Neural crest cell (in vitro differentiated cells): ENCODE measurements around the gene WWOX. TPM values are rescaled to one million over a fixed set of nuclear protein-coding genes. Genes with fewer than 3 reads are reported as not detected.

Experiments used
- DNase-seq: peaks from one replicate; pipeline ENCODE4 v3.0.0; 2021; ENCODE audit warnings: low read depth, mixed read lengths, low spot score
- H3K27ac Mint-ChIP-seq: one replicate; pipeline ENCODE4 v1.8.0; 2021; ENCODE audit warnings: mild to moderate bottlenecking, mixed read lengths; ENCODE audit not compliant: unreplicated experiment
- H3K27me3 Mint-ChIP-seq: 2 replicates; pipeline ENCODE4 v1.8.0; 2021; ENCODE audit warnings: low read depth, mild to moderate bottlenecking, mixed read lengths
- H3K36me3 Mint-ChIP-seq: 2 replicates; pipeline ENCODE4 v1.8.0; 2021; ENCODE audit warnings: low read depth, mild to moderate bottlenecking, mixed read lengths
- H3K4me1 Mint-ChIP-seq: 2 replicates; pipeline ENCODE4 v1.8.0; 2021; ENCODE audit warnings: mixed read lengths
- H3K4me3 Mint-ChIP-seq: one replicate; pipeline ENCODE4 v1.8.0; 2021; ENCODE audit warnings: mild to moderate bottlenecking, mixed read lengths
- H3K9me3 Mint-ChIP-seq: 2 replicates; pipeline ENCODE4 v1.8.0; 2021; ENCODE audit warnings: mixed read lengths
- total RNA-seq: library from RNA; stranded (reverse); gene quantifications from 2 replicates; pipeline ENCODE4 v1.2.1, GENCODE V29; 2021
- TF ChIP-seq, protein P1 (sequence below): fragments of 200-600 bp; sonication (generic); conservative IDR thresholded peaks from 2 replicates; pipeline ENCODE4 v1.5.0; 2021; ENCODE audit warnings: antibody characterized with exemption, mild to moderate bottlenecking

WWOX gene
- total RNA-seq, 1 donor from 2014 or later: 30.5 TPM

DNA sequence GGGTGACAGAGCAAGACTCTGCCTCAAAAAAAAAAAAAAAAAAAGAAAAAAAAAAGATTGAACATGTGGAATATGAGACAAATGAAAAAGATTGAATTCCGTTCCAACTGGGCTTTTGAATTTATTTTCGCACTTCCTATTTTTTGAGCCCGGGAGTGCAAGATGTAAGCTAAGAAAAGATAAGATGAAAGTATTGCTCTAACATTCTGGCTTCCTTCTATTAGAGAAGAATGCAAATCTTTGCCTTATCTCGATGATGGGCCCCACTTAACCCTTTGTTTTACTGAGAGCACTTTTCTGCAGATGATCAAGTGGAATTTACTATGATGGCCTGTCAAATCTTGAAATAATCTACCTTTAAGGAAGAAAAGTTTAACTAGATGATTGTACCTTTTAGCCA, 96.3 kb downstream of the WWOX start:
- H3K36me3 Mint-ChIP-seq: no peaks in the 10 kb centered on the region

DNA sequence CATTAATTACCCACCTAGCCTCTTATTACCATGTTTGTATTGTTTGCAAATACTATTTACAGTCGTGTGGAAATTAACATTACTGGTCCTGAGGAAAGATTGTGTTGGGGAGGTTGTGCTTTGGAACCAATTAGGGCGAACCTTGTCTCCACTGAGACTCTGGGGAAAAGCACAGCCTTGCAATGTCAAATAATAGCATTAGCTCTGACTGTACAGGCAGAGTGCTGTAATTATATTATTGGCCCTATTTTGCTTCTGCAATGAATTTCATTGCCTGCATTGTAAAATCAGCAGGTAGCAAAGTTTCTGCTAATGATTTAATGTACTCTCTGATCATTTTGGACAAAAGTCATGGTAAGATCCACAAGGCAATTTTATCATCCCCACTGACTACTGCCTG, 97.0 kb downstream of the WWOX start:
- H3K9me3 Mint-ChIP-seq: no peaks in the 10 kb centered on the region
- H3K27me3 Mint-ChIP-seq: no peaks in the 10 kb centered on the region
- no peak overlapping the region for H3K4me3 Mint-ChIP-seq
- H3K27ac Mint-ChIP-seq: no peak overlapping the region
- no peaks in the 10 kb centered on the region for H3K36me3 Mint-ChIP-seq
- TF ChIP-seq, protein P1, sequence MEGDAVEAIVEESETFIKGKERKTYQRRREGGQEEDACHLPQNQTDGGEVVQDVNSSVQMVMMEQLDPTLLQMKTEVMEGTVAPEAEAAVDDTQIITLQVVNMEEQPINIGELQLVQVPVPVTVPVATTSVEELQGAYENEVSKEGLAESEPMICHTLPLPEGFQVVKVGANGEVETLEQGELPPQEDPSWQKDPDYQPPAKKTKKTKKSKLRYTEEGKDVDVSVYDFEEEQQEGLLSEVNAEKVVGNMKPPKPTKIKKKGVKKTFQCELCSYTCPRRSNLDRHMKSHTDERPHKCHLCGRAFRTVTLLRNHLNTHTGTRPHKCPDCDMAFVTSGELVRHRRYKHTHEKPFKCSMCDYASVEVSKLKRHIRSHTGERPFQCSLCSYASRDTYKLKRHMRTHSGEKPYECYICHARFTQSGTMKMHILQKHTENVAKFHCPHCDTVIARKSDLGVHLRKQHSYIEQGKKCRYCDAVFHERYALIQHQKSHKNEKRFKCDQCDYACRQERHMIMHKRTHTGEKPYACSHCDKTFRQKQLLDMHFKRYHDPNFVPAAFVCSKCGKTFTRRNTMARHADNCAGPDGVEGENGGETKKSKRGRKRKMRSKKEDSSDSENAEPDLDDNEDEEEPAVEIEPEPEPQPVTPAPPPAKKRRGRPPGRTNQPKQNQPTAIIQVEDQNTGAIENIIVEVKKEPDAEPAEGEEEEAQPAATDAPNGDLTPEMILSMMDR: no peak
- H3K4me1 Mint-ChIP-seq: peaks cover 4% of the 10 kb centered on the region
- DNase-seq: no peak

More for the DNA sequence above, 96.3 kb downstream of the WWOX start:
- Mint-ChIP-seq H3K9me3 (no peaks in the 10 kb centered on the region), H3K4me1 (peaks cover 4% of the 10 kb centered on the region), H3K27me3 (no peaks in the 10 kb centered on the region), H3K27ac (no peak overlapping the region), H3K4me3 (no peak overlapping the region)
- TF ChIP-seq, protein P1: no peak
- DNase-seq: no peak

DNA sequence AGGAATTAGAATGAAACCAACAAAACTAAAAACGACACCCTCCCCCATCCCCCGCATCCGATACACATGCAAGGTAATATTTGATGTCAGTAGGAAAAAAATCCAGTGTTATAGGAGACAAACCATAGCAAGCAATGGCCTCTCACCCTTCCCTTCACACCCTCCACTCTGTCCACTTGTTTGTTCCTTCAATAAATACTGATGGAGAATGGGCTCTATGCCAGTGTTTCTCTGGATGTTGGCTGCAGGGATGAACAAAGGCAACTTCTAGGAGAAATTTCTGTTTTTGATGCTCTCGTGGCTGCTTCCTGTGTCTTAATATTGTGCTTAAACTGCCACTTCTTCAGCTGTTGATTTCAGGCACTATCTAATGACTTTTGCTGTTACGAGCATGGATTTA, 98.8 kb downstream of the WWOX start:
- Mint-ChIP-seq H3K36me3 (no peaks in the 10 kb centered on the region), H3K4me3 (no peak overlapping the region), H3K27ac (no peak overlapping the region), H3K4me1 (peaks cover 4% of the 10 kb centered on the region), H3K9me3 (no peaks in the 10 kb centered on the region), H3K27me3 (no peaks in the 10 kb centered on the region)
- DNase-seq: no peak
- TF ChIP-seq, protein P1: no peak

DNA sequence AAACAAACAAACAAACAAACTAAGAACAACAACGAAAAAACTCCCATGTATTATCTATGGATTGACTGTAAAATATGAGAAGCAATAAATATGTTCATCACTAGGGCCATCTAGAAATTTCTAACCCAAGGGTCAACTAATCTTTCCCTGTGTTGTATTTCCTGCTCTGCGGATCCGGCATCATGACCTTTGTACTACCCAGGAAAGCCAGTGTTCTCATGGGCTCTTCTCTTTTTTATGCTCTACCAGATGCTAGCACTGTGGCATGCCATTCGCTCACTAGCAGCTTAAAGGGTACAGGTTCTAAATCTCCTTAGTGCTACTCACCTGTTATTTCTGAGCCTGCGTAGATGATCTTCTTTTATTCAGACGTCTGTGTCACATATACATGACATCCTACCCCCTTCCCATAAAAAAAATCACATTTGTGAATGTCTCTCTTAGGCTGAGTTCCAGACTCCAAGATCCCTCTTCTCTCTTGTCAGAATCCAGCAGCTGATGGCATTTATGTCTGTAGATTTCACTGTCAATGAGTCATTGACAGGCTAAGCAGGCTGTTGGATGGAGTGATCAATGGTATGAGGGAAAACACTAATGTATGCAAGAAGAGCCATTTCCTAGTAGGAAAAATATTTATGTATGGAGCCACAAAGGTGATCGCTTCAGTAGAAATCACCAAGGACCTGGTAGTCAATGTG, 100.0 kb downstream of the WWOX start:
- no peaks in the 10 kb centered on the region for H3K27me3 Mint-ChIP-seq
- peaks cover 3% of the 10 kb centered on the region for H3K9me3 Mint-ChIP-seq
- no peak for DNase-seq
- H3K4me3 Mint-ChIP-seq: no peak overlapping the region
- TF ChIP-seq, protein P1: no peak
- H3K36me3 Mint-ChIP-seq: peaks cover 2% of the 10 kb centered on the region
- H3K4me1 Mint-ChIP-seq: peaks cover 4% of the 10 kb centered on the region
- no peak overlapping the region for H3K27ac Mint-ChIP-seq

DNA sequence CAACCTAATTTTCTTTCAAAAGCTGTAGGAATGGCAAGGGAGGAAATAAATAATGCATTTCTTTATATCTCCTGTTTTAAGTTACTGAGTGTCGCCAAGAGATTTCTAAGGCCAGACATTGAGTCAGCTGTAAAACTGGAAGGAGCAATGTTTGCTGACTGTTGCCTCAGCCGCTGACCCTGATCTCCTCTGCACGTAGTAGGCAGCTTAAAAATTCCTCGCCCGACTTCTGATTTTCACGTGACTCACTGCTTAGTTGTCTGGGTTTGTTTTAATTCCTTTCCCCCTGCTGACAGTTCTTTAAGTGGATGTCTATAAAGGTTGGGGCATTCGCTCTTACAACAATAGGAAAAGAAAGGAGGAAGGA, 100.6 kb downstream of the WWOX start:
- TF ChIP-seq, protein P1: no peak
- H3K4me3 Mint-ChIP-seq: no peak overlapping the region
- H3K9me3 Mint-ChIP-seq: peaks cover 5% of the 10 kb centered on the region
- peaks cover 4% of the 10 kb centered on the region for H3K4me1 Mint-ChIP-seq
- no peaks in the 10 kb centered on the region for H3K27me3 Mint-ChIP-seq
- H3K36me3 Mint-ChIP-seq: peaks cover 4% of the 10 kb centered on the region
- no peak overlapping the region for H3K27ac Mint-ChIP-seq
- DNase-seq: no peak
